GM18508 (cell line): ENCODE measurements around the gene RND3.

Source experiments
- ATAC-seq: cut with Tn5 transposase; IDR thresholded peaks from one replicate; pipeline ENCODE4 v1.9.1; 2021; ENCODE audit warnings: moderate number of reproducible peaks; ENCODE audit not compliant: insufficient read depth, unreplicated experiment

The RND3 gene

DNA sequence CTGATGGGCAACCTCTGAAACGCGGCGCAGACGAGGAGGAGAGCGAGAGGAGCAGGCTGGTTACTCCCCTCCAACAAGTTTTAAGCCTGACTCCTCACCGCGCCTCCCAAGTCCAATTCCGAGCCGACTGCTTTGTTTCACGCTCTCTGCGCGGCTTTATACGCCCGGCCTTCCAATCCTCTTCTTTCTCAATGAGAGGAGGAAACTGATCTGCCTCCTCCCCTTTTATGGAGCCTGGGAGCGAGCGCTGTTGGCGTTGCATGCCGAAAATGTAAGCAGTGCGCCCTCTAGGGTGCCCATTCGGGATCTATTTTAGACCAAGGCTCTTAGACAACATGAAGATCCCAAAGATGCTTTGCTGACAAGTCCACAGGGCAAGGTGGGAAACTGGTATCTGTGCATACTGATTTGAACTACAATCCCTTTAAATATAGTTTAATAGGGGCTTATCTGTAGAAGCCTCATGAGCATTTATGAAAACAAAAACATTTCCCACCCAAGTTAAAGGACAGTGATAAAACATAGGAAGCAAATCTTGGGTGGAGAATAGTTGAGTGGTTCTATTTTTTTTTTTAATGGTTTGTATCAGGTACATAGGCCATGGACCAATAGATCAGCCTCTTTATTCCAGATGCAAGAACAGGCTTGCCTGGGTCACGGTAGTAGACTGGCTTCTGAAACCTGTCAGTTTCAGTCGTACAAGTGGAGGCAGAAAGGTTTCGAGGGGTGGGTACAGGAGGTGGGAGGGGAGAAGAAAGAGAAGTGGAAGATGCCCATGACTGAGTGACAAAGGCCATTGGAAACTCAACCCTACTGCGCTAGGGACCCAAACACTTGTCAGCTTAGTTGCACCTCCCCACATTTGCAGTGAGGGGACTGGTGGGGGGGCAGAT, at the start of gene RND3:
Gene RND3 (minus strand): TSS at position 131 of the 893 bp plus-strand sequence. CDS start 250 bp downstream, outside the sequence.
- peak; percentile 69 for ATAC-seq

DNA sequence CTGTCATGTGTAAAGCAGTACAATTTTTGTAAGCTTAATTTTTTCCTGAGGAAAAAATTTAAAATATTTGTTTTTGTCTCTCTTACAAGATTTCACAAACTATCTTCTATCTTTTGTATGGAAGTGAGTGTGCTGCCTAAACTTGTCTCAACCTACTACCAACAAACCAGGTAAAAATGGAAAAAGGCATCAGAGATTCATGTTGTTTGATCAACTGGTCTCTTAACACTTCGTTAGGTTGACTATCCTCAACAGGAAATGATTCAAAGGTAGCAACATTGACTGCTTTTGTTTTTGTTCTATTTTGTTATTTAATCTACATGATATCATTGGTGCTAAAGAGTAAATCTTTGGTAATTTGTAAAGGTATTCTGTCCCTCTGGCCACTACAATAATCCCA, 47.7 kb upstream of the RND3 start:
- no peak for ATAC-seq

DNA sequence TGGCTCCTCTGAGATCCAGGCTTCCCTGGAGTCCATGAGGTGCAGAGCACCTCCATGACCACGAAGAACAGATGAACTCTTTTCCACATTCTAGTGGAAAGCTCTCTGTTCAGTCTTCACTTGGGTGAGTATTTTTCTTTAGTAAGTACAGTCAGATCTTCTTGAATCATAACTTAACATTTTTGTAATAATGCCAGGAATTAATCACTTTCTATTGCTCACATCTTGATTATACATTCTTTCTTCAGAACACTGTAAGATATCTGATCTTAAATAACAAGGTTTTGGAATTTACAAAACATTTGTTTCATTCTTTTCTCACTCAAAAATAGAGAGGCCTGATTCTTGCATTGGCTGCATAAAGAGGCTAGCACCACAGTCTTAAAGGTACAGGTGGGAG, 45.4 kb upstream of the RND3 start:
- no peak for ATAC-seq

DNA sequence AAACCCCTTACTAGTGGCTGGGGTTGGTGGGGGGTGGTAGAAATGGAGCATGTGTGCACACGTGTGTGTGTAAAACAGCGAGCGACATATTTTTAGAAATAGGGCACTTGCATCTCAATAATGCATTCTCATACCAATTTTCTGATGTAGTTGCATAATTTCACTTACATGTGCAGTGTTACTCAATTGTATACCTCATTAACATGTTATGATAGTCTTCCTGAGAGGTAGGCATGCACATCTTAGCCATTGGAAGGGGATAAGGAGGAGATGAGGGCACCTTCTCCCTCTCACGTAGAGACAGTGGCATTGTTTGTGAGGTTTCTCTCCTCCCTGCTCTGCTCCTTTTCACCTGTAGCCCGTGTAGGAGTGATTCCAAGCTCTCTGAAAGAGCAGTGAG, 44.6 kb upstream of the RND3 start:
- no peak for ATAC-seq

DNA sequence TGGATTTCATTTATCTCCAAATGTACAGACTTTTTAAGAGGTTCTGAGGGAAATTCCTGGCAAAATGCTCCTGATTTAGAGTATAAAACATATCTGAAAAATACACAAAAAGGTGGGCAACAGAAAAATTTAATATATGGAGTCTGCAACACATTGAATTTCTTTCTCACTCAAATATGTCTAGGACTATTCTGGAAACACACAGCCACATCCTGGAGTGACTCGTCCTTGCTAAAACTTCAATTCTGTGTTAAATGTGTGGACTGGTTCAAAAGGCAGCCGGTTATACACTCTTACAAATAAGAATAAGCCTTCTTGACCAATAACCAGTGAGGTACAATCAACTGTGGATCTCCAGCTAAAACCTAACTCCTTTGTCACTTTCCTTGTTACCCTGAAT, 44.1 kb upstream of the RND3 start:
- ATAC-seq, result no peak

DNA sequence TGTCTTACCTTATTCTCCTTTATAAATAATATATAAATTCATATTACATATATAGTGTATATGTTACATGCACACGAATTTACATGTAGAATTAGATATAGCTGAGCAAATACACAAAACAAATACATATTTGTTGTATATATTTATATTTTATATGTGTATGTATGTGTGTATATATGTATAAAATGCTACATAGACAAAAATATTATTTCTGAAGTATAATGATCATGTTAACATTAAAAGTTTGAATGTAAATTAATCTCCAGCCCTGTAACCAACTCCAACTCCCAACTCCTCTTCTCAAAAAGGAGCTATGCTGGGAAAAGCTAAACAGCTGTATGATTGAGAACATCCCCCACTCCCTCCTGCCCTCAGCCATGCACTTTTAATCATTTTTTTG, 42.7 kb upstream of the RND3 start:
- no peak for ATAC-seq

DNA sequence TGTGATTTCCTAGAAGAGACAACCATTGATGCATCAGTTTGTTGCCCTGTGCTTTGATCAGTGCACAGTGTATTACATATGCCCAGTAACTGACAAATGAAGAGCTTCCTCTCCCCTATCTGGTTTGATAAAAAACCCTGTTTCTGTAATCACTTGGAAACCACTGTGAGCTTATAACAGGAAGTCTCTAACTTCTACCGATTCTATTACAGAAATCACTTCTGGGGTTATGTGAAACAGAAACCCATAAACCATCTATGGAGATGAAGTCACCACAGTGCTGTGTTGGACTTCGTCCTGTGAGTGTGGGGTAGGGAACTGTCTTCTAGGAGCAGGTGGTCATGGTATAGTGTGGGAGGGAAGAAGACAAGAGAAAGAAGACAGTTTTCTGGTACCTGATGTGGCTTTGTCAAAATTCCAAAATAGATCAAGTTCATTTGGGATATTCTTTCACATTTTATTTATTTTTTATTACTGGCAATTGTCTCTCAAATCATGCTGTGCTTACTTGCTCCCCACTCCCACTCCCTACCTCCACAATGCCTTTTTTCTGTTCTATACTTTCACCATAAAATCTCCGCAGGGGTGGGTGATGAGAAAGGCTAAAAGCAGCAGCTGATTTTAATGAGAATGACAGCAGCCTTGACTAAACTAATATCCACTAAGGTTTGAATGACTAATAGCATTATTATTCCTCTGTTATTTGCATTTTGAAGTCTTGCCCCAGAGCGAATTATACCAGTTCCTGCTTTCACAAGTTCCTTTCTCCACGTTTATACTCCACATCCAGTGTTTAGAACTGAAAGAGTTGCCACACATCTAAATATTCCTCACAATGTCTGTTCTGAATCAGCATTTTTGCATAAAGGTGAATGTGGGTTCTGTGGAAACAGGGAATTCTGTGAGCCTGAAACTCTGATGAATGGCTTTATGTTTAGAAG, 41.7 kb upstream of the RND3 start:
- peak; percentile 98 for ATAC-seq

GRCh38 chr2:150526827-150527226, 39.4 kb upstream of the RND3 start:
- no peak for ATAC-seq

DNA sequence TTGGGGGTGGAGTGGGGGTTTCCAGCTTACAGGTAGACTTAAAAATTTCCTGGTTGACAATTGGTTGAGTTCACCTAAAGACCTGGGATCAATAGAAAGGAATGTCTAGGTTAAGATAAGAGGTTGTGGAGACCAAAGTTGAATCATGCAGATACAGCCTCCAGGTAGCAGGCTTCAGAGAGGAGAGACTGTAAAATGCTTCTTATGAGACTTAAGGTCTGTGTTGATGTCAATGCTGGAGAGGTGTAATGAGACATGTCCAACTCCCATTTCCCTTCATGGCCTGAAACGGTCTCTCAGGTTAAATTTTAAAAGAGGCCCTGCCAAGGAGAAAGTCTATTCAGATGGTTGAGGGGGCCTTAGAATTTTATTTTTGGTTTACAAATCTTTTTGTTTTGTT, 38.5 kb upstream of the RND3 start:
- ATAC-seq, result no peak

GRCh38 chr2:150522269-150522668, 34.8 kb upstream of the RND3 start:
- ATAC-seq, result no peak

DNA sequence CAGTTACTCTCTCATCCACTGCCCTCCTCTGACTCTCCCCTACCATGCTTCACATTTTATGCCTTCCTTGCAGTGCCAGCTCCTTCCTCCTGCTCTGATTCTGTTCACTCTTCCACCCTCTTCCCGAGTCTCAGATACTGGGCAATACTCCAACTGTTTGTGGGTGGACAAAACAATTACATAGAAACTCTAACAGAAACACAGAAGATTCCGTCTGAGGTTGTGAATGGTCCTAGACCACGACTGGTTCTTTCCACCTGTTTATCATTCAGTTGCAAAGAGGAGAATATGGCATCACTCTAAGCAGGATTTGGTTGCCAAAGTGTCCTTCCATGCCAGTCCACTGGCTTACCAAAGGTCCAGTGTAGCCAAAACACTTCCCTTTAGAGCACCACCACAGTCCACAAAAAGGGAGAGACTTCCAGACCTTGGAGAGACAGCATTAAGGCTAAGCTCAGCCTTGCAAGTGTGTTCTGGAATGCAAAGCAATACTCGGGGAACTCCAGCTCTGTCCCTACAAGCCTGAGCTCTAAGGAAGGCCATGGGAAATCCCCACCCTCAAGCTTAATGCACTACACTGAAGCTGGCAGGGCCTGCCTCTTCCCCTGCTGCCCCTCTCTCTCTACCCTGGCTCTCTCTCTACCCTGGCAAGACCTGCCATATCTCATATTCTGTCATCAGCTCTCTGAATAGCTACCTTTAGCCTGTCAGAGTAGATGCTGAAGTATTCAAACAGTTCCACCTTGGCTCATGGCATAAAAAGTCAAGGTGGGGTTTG, 33.6 kb upstream of the RND3 start:
- ATAC-seq, result peak; percentile 68

- no peak for ATAC-seq
These were observed 32.6 kb upstream of the RND3 start for GRCh38 chr2:150520033-150520432.

GRCh38 chr2:150517951-150518680, 30.6 kb upstream of the RND3 start:
- ATAC-seq, result no peak

DNA sequence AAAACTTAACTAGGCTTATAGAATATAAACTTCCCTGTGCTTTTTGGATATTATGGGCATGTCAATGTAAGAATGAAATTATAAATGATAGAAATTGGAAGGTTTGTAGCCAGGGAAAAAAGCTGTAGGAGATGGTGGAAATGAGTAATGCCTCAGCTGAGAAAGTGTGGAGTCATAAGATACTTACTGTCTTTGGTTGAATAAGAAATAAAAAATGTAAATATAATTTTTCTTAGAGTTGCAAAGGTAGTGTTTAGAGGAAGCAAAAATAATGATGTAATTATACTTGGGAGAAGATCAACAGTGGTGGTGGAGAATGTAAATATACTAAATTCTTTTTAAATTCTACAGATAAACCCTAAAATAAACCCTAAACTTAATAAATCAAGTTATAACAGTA, 26.2 kb upstream of the RND3 start:
- ATAC-seq, result no peak

- ATAC-seq, result no peak
These were observed 21.1 kb upstream of the RND3 start for GRCh38 chr2:150508497-150509137.

- ATAC-seq, result no peak
These were observed 19.6 kb upstream of the RND3 start for GRCh38 chr2:150507071-150507470.

GRCh38 chr2:150505178-150505577, 17.7 kb upstream of the RND3 start:
- ATAC-seq, result no peak

GRCh38 chr2:150495993-150496627, 8.6 kb upstream of the RND3 start:
- no peak for ATAC-seq

DNA sequence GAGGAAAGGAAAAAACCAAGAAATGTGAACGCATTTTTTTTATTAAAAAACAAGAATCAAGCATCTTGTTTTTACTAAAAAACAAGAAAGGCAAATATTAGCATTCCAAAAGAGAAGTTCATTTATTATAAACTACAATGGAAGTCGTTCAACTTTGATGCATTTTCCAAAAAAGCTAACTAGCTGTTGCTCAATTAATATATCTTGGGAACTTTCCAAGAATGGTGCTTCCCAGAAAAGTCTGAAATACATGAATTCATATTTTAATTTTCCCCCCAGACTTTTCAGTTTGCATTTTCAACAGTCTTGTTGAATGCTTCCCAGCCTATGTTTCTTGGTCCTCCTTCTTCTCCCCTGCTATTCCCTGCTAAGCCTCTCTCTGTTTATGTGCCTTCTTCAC, 7.5 kb upstream of the RND3 start:
- no peak for ATAC-seq
